Activated T-cell treated with anti-CD3 and anti-CD28 coated beads for 24 hours (primary cell): ENCODE results near the gene IRX4.
"Not testable (repeated sequence)": the region's sequence is repeated elsewhere in the genome, so short reads cannot be mapped to it uniquely, and the experiment has no call there.

Experiments
- DNase-seq: peaks from one replicate; pipeline ENCODE4 v3.0.0-alpha.2; 2020; ENCODE audit warnings: low read depth

The IRX4 gene

DNA sequence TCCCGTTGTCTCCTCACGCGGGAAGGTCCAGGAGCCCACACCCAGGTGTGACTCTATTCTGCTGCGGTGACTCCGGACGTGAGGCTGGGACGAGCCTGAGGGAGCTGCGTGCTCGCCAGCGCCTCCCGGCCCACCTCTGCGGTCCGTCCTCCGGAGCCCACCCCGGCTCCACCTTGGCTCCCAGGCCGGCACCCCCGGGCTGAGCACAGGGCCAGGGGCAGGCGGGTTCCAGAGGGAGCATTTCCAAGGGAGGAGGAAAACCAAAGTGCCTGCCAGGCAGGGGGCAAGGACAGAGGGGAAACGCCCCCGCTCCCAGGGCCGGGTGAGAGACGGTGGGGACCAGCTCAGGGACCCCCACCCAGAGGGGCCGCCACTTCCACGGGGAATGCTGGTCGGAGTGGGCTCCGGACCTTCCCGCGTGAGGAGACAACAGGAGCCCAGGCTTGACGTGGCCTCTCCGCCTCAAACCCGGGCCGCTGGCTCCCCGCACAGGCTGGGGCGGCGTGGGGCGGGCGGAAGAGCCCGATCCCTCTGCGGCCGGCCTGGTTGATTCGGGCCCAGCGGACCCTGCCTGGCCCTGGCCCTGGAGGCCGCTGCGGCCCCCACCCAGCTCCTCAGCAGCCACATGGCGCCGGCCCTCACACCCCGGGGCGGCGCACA lies 26.0 kb downstream of the IRX4 start:
- DNase-seq: no peak

DNA sequence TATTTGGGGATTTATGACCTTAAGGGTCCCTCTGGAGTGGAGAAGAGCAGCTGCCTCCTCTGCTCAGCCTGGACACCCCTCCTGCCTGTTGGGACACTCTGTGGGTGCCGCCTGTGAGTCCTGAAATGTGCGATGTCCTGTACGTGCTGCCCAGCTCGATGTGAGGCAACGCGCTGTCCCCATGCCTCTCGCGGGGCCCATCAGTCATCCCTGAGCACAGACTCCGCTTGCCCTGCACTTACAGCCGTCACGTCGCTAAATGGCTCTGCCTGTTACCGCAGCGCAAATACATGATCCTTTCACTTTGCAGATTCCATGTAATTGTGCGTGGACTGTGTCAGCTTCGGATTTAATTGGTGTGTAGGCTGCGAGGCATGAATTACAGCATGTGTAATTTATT lies 27.1 kb downstream of the IRX4 start:
- no peak for DNase-seq

- no peak for DNase-seq
These were observed 27.6 kb downstream of the IRX4 start for GRCh38 chr5:1855075-1855474.

- no peak for DNase-seq
These were observed 29.2 kb downstream of the IRX4 start for GRCh38 chr5:1853531-1853930.

DNA sequence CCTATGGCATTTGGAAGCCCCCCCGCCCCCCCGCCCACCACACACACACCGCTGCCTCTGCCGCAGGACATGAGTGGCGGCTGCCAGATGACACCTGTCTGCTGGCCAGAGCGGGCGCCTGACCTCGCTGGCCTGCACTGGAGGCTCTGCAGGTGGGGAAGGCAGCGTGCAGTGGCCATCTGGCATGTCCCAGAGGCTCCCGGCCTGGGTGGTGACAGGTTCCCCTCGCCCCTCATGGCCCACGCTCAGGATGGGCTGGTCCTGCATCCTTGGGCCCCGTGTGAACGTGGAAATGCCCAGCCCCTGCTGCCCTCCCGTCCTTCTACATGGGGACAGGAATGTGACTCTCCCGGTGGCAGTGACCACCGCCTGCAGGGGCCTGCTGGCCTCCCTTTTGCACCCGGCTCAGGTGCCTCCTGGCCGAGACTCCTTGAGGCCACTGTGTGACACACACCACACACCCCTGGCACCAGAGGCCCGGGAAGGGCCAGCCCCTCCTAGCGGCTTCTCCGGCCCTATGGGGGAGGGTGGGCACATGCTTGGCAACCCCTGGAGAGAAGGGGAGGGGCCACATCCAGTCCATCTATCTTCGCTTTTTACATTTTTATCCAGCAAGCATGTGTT lies 30.3 kb downstream of the IRX4 start:
- DNase-seq: no peak

- no peak for DNase-seq
These were observed 31.3 kb downstream of the IRX4 start for GRCh38 chr5:1851290-1851934.

DNA sequence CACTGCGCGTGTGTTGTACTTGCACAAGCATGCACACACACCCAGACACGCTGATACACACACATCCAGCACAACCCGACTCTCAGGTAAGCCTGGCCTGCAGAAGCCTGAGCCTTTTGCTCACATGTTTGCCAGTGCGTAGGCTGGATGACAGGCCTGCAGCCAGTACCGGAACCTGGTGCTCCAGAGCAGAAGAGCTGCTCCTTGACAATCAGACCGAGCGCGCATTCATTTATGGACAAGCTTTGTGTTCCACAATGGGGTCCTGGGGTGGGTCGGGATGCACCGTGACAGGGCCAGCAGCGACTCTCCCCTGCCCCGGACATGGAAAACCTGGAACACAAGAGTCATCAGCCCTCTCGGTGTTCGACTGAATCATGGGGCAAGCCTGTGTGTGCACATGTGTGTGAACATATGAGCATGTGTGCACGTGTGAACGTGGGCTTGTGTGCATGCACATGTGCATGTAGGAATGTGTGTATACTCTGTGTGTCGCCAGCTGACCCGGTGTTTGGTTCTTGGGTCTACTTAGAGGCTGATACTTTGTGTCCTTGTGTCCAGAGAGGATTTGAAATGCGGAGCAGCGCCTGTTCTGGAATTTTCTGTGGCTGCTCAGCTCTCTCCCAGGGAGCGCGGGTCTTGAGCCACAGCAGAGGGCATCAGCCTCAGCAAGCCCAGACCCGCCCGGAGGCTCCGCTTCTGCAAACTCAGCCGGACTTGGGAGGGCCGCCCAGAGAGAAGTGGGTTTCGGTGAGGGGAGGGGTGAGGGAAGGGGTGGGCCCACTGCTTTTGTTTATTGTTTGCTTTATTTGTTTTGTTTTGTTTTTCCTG lies 32.2 kb downstream of the IRX4 start:
- DNase-seq: no peak

GRCh38 chr5:1847611-1848010 lies 35.1 kb downstream of the IRX4 start:
- no peak for DNase-seq

DNA sequence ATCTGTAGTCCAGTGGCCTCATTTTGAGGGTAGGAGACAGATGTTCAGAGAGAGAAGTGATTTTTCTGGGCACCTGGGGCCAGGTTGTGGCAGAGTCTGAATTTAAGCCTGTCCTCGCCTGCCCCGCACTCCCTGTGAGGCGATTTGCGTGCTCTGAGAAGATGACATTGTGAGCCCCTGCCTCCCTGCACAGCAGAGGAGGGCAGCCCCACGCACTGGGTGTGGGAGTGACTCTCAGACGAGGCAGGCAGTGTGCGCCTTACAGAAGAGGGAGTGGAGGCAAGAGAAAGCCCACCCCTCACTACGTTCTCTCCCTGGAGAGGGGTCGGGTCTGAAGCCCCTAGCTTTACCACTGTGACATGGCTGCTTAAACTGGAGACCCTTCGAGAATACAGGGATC lies 35.7 kb downstream of the IRX4 start:
- DNase-seq: no peak

- DNase-seq: no peak
These were observed 36.1 kb downstream of the IRX4 start for GRCh38 chr5:1846583-1846982.

- DNase-seq: no peak
These were observed 37.0 kb downstream of the IRX4 start for GRCh38 chr5:1845696-1846095.

GRCh38 chr5:1844708-1845436 lies 37.9 kb downstream of the IRX4 start:
- DNase-seq: no peak

DNA sequence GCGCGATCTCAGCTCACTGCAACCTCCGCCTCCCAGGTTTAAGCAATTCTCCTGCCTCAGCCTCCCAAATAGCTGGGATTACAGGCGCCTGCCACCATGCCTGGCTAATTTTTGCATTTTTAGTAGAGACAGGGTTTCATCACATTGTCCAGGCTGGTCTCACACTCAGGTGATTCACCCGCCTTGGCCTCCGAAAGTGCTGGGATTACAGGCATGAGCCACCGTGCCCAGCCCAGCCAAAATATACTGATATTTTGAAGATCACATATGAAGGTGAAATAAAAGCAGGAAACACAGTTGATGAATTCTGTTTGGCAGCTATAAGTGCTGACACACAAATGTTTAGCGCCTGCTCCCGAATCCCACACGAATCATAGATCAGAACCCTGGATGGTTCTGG lies 39.0 kb downstream of the IRX4 start:
- DNase-seq: not testable (repeated sequence)

DNA sequence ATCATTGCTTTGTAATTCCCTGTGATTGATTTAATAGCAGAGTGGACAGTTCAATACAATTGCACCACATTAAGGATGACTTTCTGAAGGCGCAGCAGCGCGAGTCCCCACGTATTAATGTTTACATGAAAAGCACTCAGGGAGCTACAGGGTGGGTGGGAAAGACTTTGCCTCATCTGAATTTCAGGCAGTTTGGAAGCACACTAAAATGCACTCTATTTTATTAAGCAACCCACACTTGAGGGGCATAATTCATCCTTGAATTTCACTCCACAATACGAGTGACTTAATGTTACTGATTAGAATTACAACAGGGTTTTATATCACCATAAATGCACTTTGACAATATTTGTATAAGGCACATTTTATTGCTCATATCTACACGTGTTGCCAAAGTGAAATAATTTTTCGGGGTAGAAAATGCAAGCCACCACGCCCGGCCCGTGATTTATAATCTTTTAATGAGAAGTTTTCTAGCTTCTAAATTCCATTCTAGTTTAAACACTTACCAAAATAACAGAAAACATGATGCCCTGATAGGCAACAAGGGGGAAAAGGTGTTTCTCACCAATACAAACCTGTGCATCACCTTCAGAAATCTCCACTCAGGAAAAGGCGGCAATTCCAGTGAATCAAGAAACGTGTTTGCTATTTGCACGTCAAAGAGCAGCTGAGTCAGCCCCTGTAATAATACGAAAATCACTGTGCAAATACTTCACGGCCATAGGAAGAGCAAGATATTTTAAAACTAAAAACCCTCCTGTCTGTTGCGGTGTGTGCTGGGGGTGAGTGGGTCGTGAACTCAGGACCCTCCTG lies 40.5 kb downstream of the IRX4 start:
- DNase-seq: no peak

GRCh38 chr5:1840741-1841521 lies 41.8 kb downstream of the IRX4 start:
- DNase-seq: no peak

GRCh38 chr5:1840071-1840547 lies 42.6 kb downstream of the IRX4 start:
- DNase-seq: no peak

GRCh38 chr5:1838013-1838412 lies 44.7 kb downstream of the IRX4 start:
- DNase-seq: no peak

DNA sequence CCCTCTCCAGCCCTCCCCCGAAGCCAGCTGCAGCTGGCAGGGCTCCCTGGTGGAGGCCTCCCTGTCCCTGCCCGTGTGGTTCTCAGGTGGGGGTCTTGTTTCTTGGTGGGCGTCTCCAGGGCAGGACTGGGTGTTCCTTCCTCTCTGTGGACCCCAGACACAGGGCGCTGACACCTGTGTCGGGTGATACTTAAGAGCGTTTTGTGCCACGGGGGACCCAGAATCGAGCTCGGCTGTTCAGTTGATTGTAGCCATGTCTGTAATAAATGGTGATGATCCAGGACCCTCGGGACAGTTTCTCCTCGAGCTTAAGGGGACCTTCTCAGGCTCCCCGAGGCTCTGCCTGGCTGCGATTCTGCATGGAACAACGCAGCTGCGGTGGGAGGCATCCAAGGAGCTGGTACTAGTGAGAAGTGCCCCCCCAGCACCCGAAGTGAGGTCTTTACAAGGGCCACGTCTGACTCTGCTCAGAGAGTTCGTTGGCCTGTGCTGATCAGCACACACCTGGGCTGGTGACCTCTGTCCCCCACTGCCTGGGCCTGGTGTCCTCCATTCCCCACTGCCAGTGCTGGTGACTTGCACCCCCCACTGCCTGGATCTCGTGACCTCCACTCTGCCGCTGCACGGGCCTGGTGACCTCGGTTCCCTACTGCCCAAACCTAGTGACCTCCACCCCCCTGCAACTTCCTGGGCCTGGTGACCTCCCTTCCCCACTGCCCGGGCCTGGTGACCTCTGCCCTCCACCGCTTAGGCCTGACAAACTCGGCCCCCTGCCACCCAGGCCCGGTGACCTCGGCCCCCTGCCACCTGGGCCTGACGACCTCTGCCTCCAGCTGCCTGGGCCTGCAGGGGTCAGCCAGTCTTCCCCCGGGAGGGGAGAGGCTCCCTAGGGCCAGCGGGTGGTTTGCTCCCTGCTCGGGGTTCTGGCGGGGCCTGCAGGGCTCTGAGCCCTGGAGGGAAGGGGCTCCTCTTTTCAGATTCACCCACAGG lies 45.5 kb downstream of the IRX4 start:
- DNase-seq: no peak
